B cell (primary cell): ENCODE results near the gene VEGFA. TPM values are rescaled to one million over a fixed set of nuclear protein-coding genes. Genes with fewer than 3 reads are reported as not detected.
A peak's percentile ranks its signal among the peaks of the same experiment; 100 is the strongest.

Source experiments
- ATAC-seq: fragments of 200-7000 bp; cut with Tn5 transposase; one replicate; pipeline ENCODE4 v1.10.0; 2021; ENCODE audit warnings: low read depth, mild to moderate bottlenecking, moderate number of reproducible peaks, moderate library complexity
- CTCF ChIA-PET: fragments of 350-600 bp; sonication (Branson Sonifier 250); formaldehyde crosslinking; loops from one replicate; lab custom pipeline; 2021; ENCODE audit warnings: antibody characterized with exemption, inconsistent platforms; lab: Charles Lee
- POLR2A ChIA-PET: fragments of 350-600 bp; sonication (Branson Sonifier 250); formaldehyde crosslinking; loops from one replicate; lab custom pipeline; 2021; ENCODE audit warnings: antibody characterized with exemption; lab: Charles Lee
- DNase-seq: peaks from one replicate; pipeline ENCODE4 v3.0.0; 2013
- H2AFZ ChIP-seq: 2 replicates; pipeline ENCODE4 v1.6.1; 2012; ENCODE audit warnings: mild to moderate bottlenecking, low read depth, low read length; ENCODE audit not compliant: insufficient read depth, poor library complexity, severe bottlenecking
- H3K27ac ChIP-seq, 2 donors: 1 replicate in 1 of 2; 2 replicates in 1 of 2; pipeline ENCODE4 v1.5.1; 2012 to 2013; ENCODE audit warnings: low read length in 2 of 2, mild to moderate bottlenecking in 2 of 2, moderate library complexity in 1 of 2
- H3K27me3 ChIP-seq, 4 experiments: fragments of 200-600 bp in 1 of 4; sonication (generic) in 1 of 4; replicated peaks in 1 of 4; 1 replicate in 2 of 4; 2 replicates in 2 of 4; pipeline versions ENCODE4 v1.6.1 to v1.7.0; 2013 to 2016; ENCODE audit warnings: low read length in 3 of 4, mild to moderate bottlenecking in 2 of 4, mixed read lengths in 1 of 4, moderate library complexity in 1 of 4; ENCODE audit not compliant: insufficient read depth in 4 of 4, control insufficient read depth in 3 of 4; ENCODE audit errors: control extremely low read depth in 1 of 4
- H3K36me3 ChIP-seq, 2 experiments: replicated peaks in 1 of 2; 1 replicate in 1 of 2; 2 replicates in 1 of 2; pipeline versions ENCODE4 v1.6.1 to v1.7.1; 2013; ENCODE audit warnings: low read length in 1 of 2; ENCODE audit not compliant: insufficient read depth in 2 of 2, control insufficient read depth in 1 of 2; ENCODE audit errors: control extremely low read depth in 1 of 2, extremely low read depth in 1 of 2
- H3K4me1 ChIP-seq, 2 donors: fragments of 200-600 bp in 1 of 2; sonication (generic) in 1 of 2; 1 replicate in 1 of 2; 2 replicates in 1 of 2; pipeline versions ENCODE4 v1.5.1 to v1.6.1; 2013 to 2017; ENCODE audit warnings: low read length in 2 of 2; ENCODE audit not compliant: control insufficient read depth in 2 of 2, insufficient read depth in 2 of 2
- H3K4me2 ChIP-seq: replicated peaks from 2 replicates; pipeline ENCODE3; 2012; ENCODE audit warnings: mild to moderate bottlenecking, low read depth, low read length; ENCODE audit not compliant: poor library complexity, severe bottlenecking
- H3K4me3 ChIP-seq, 5 experiments: fragments of 200-600 bp in 1 of 5; sonication (generic) in 1 of 5; 1 replicate in 3 of 5; 2 replicates in 2 of 5; pipeline versions ENCODE4 v1.5.1 to v1.7.0; 2011 to 2016; ENCODE audit warnings: low read length in 4 of 5, mild to moderate bottlenecking in 4 of 5, low read depth in 2 of 5, control low read depth in 1 of 5, moderate library complexity in 1 of 5; ENCODE audit not compliant: insufficient read depth in 1 of 5; ENCODE audit errors: control extremely low read depth in 1 of 5, extremely low read depth in 1 of 5
- H3K79me2 ChIP-seq: fragments of 200-600 bp; sonication (generic); one replicate; pipeline ENCODE4 v1.6.0; 2016; ENCODE audit warnings: low read length; ENCODE audit not compliant: control insufficient read depth, insufficient read depth
- H3K9ac ChIP-seq: fragments of 200-600 bp; sonication (generic); 2 replicates; pipeline ENCODE4 v1.6.1; 2017; ENCODE audit warnings: mild to moderate bottlenecking, low read length, moderate library complexity
- H3K9me3 ChIP-seq, 3 donors: one replicate each; pipeline versions ENCODE4 v1.6.1 to v1.7.1; 2013; ENCODE audit warnings: low read length in 2 of 3; ENCODE audit not compliant: control insufficient read depth in 2 of 3, insufficient read depth in 1 of 3; ENCODE audit errors: control extremely low read depth in 1 of 3
- H4K20me1 ChIP-seq: 2 replicates; pipeline ENCODE4 v1.6.0; 2012; ENCODE audit warnings: mild to moderate bottlenecking, low read length; ENCODE audit not compliant: insufficient read depth, control insufficient read depth, poor library complexity, severe bottlenecking
- H3K27ac Mint-ChIP-seq: one replicate; pipeline ENCODE4 v1.8.0; 2021; ENCODE audit warnings: mixed read lengths
- H3K27me3 Mint-ChIP-seq: one replicate; pipeline ENCODE4 v1.8.0; 2021; ENCODE audit warnings: mixed read lengths
- H3K4me1 Mint-ChIP-seq: one replicate; pipeline ENCODE4 v1.8.0; 2021; ENCODE audit warnings: mixed read lengths
- H3K4me3 Mint-ChIP-seq: one replicate; pipeline ENCODE4 v1.8.0; 2021; ENCODE audit warnings: mixed read lengths
- H3K9me3 Mint-ChIP-seq: one replicate; pipeline ENCODE4 v1.8.0; 2022; ENCODE audit warnings: mixed read lengths; ENCODE audit not compliant: insufficient read depth
- CTCF ChIP-seq: fragments of 200-600 bp; IDR thresholded peaks from one replicate; pipeline ENCODE4 v1.8.0; 2022; ENCODE audit warnings: antibody characterized with exemption, mild to moderate bottlenecking
- EZH2 ChIP-seq: IDR thresholded peaks from 2 replicates; pipeline ENCODE4 v1.6.1; 2012; ENCODE audit warnings: borderline replicate concordance, low read depth, mild to moderate bottlenecking, moderate library complexity, low read length; ENCODE audit not compliant: insufficient read depth, poor library complexity, severe bottlenecking
- WGBS: methylation state at CpG from one replicate; pipeline ENCODE4 v1.1.5; 2013; ENCODE audit warnings: missing lambda C conversion rate; ENCODE audit not compliant: insufficient coverage; 5-methylcytosine and 5-hydroxymethylcytosine counted together
- intact Hi-C: fragments of 100-400 bp; cut with micrococcal nuclease; formaldehyde crosslinking; loops from one replicate; pipeline ENCODE4 v1.10.0; 2022
- polyA plus RNA-seq: library from polyadenylated mRNA; depleted of rRNA; stranded (reverse); fragments of >200 nt; gene quantifications from 2 replicates; pipeline ENCODE4 v1.2.3, GENCODE V29; 2012
- total RNA-seq, 2 donors: library from RNA; stranded (reverse); fragments of 120-200 nt in 1 of 2; gene quantifications; 1 replicate in 1 of 2; 2 replicates in 1 of 2; pipeline versions ENCODE4 v1.2.3 to v1.2.4, GENCODE V29; 2013 to 2022

The VEGFA gene
- total and polyA plus RNA-seq, 2 donors (not counting 1 experiment from before 2014, with no cell fraction given): 3.9 to 6.4 TPM

- no peaks in the 10 kb centered on the region for H3K9me3 ChIP-seq
- peak overlapping the region; percentile 77 for H3K9ac ChIP-seq
- Mint-ChIP-seq H3K4me3 (peak overlapping the region; percentile 75), H3K27ac (peak overlapping the region; percentile 47), H3K27me3 (peaks cover 19% of the 10 kb centered on the region), H3K4me1 (peaks cover 40% of the 10 kb centered on the region), H3K9me3 (no peaks in the 10 kb centered on the region)
- TF ChIP-seq CTCF (no peak), EZH2 (no peak)
- peak overlapping the region; percentile 22 to 71 (median 58) for H3K4me3 ChIP-seq
- no peaks in the 10 kb centered on the region for H3K79me2 ChIP-seq
- DNase-seq: peak; percentile 60
- peaks cover 6% of the 10 kb centered on the region for H4K20me1 ChIP-seq
- peak overlapping the region; percentile 98 for H3K4me2 ChIP-seq
- no peak for ATAC-seq
- intact Hi-C loops: loop anchor here (2.0 kb wide), 1 partner anchor 105 kb away; no protein-coding TSS in a partner anchor
- CTCF ChIA-PET: interaction anchor here (0.9 to 8.9 kb wide), 7 partner anchors 10 to 307 kb away, joined by 4 to 103 read pairs (median 32); no protein-coding TSS in a partner anchor
- no peak overlapping the region for H3K27ac ChIP-seq
- no peaks in the 10 kb centered on the region for H3K36me3 ChIP-seq
- 20% methylated on average over 46 of the region's 48 CpGs for WGBS
- peak overlapping the region; percentile 97 for H2AFZ ChIP-seq
- peaks cover 21 to 39% of the 10 kb centered on the region in 2 donors for H3K4me1 ChIP-seq
- POLR2A ChIA-PET: no interaction called here
- H3K27me3 ChIP-seq: peaks cover 0 to 45% (median 18%) of the 10 kb centered on the region in 4 experiments
Measured at GRCh38 chr6:43771858-43772680, 2.1 kb downstream of the VEGFA start.

- Mint-ChIP-seq H3K9me3 (no peaks in the 10 kb centered on the region), H3K27me3 (peaks cover 19% of the 10 kb centered on the region), H3K27ac (no peak overlapping the region), H3K4me3 (peak overlapping the region; percentile 75), H3K4me1 (peaks cover 40% of the 10 kb centered on the region)
- peaks cover 0 to 40% (median 18%) of the 10 kb centered on the region in 4 experiments for H3K27me3 ChIP-seq
- no peaks in the 10 kb centered on the region for H3K9me3 ChIP-seq
- WGBS: 92% methylated on average over 5 of the region's 7 CpGs
- intact Hi-C loops: no loop called here
- H3K27ac ChIP-seq: no peak overlapping the region
- H3K4me2 ChIP-seq: peak overlapping the region; percentile 8
- no peaks in the 10 kb centered on the region for H3K79me2 ChIP-seq
- peaks cover 6% of the 10 kb centered on the region for H4K20me1 ChIP-seq
- POLR2A ChIA-PET: no interaction called here
- no peak overlapping the region for H2AFZ ChIP-seq
- no peak overlapping the region for H3K4me3 ChIP-seq
- no peak for TF ChIP-seq CTCF
- no peak for TF ChIP-seq EZH2
- no peaks in the 10 kb centered on the region for H3K36me3 ChIP-seq
- H3K4me1 ChIP-seq: peaks cover 21 to 39% of the 10 kb centered on the region in 2 donors
- CTCF ChIA-PET: interaction anchor here (0.9 to 8.9 kb wide), 5 partner anchors 11 to 301 kb away, joined by 4 to 103 read pairs (median 5); no protein-coding TSS in a partner anchor
- ATAC-seq (no peak), DNase-seq (peak; percentile 29)
- H3K9ac ChIP-seq: no peak overlapping the region
Measured at GRCh38 chr6:43772681-43773049, 2.7 kb downstream of the VEGFA start.
